Mononuclear cell (primary cell): Measurements from ENCODE around the gene PDE6A. TPM values are rescaled to one million over a fixed set of nuclear protein-coding genes. Genes with fewer than 3 reads are reported as not detected.

Experiments
- H3K27me3 ChIP-seq: 2 replicates; pipeline ENCODE4 v1.6.0; 2011; ENCODE audit warnings: low read length, control low read depth; ENCODE audit not compliant: insufficient read depth
- H3K4me1 ChIP-seq: 2 replicates; pipeline ENCODE4 v1.5.1; 2011; ENCODE audit warnings: mild to moderate bottlenecking, low read length, control low read depth; ENCODE audit not compliant: insufficient read depth
- H3K4me3 ChIP-seq: 2 replicates; pipeline ENCODE4 v1.5.1; 2011; ENCODE audit warnings: mild to moderate bottlenecking, low read length, moderate library complexity
- H3K9me3 ChIP-seq: 2 replicates; pipeline ENCODE4 v1.5.1; 2011; ENCODE audit warnings: low read depth, mild to moderate bottlenecking, control low read depth, low read length
- total RNA-seq: library from RNA; depleted of rRNA; stranded (reverse); fragments of >200 nt; gene quantifications from one replicate; pipeline ENCODE4 v1.2.3, GENCODE V29; 2012

The PDE6A gene
- total RNA-seq, 1 donor = not detected

GRCh38 chr5:149824120-149824519, 120.5 kb downstream of the PDE6A start:
- Histone ChIP-seq H3K4me3 (no peak overlapping the region), H3K27me3 (no peaks in the 10 kb centered on the region), H3K9me3 (no peaks in the 10 kb centered on the region), H3K4me1 (peaks cover 3% of the 10 kb centered on the region)

- H3K27me3 ChIP-seq = no peaks in the 10 kb centered on the region
- H3K4me1 ChIP-seq = no peaks in the 10 kb centered on the region
- H3K9me3 ChIP-seq = no peaks in the 10 kb centered on the region
- H3K4me3 ChIP-seq = no peak overlapping the region
These were observed 121.2 kb downstream of the PDE6A start for GRCh38 chr5:149823375-149823774.

- Histone ChIP-seq H3K4me1 (no peaks in the 10 kb centered on the region), H3K4me3 (no peak overlapping the region), H3K27me3 (no peaks in the 10 kb centered on the region), H3K9me3 (no peaks in the 10 kb centered on the region)
These were observed 122.3 kb downstream of the PDE6A start for GRCh38 chr5:149822301-149822700.

- Histone ChIP-seq H3K9me3 (no peaks in the 10 kb centered on the region), H3K4me3 (no peak overlapping the region), H3K27me3 (no peaks in the 10 kb centered on the region), H3K4me1 (no peaks in the 10 kb centered on the region)
These were observed 123.8 kb downstream of the PDE6A start for GRCh38 chr5:149820536-149821510.

- H3K9me3 ChIP-seq = no peaks in the 10 kb centered on the region
- H3K4me1 ChIP-seq = no peaks in the 10 kb centered on the region
- H3K27me3 ChIP-seq = no peaks in the 10 kb centered on the region
- no peak overlapping the region for H3K4me3 ChIP-seq
These were observed 124.6 kb downstream of the PDE6A start for GRCh38 chr5:149820012-149820411.

GRCh38 chr5:149818116-149818515, 126.5 kb downstream of the PDE6A start:
- Histone ChIP-seq H3K4me3 (no peak overlapping the region), H3K4me1 (no peaks in the 10 kb centered on the region), H3K27me3 (no peaks in the 10 kb centered on the region), H3K9me3 (no peaks in the 10 kb centered on the region)

GRCh38 chr5:149817539-149818060, 127.0 kb downstream of the PDE6A start:
- H3K9me3 ChIP-seq = no peaks in the 10 kb centered on the region
- H3K4me3 ChIP-seq = no peak overlapping the region
- H3K4me1 ChIP-seq = no peaks in the 10 kb centered on the region

GRCh38 chr5:149816661-149817060, 127.9 kb downstream of the PDE6A start:
- no peaks in the 10 kb centered on the region for H3K27me3 ChIP-seq
- no peak overlapping the region for H3K4me3 ChIP-seq
- no peaks in the 10 kb centered on the region for H3K4me1 ChIP-seq
- H3K9me3 ChIP-seq = no peaks in the 10 kb centered on the region

More at GRCh38 chr5:149817539-149818060, 127.0 kb downstream of the PDE6A start:
- no peaks in the 10 kb centered on the region for H3K27me3 ChIP-seq

GRCh38 chr5:149811453-149811852, 133.1 kb downstream of the PDE6A start:
- H3K4me1 ChIP-seq = peaks cover 4% of the 10 kb centered on the region

GRCh38 chr5:149810856-149811255, 133.7 kb downstream of the PDE6A start:
- Histone ChIP-seq H3K9me3 (no peaks in the 10 kb centered on the region), H3K27me3 (no peaks in the 10 kb centered on the region), H3K4me1 (peaks cover 8% of the 10 kb centered on the region), H3K4me3 (no peak overlapping the region)

More at GRCh38 chr5:149811453-149811852, 133.1 kb downstream of the PDE6A start:
- Histone ChIP-seq H3K4me3 (no peak overlapping the region), H3K27me3 (no peaks in the 10 kb centered on the region), H3K9me3 (no peaks in the 10 kb centered on the region)

- H3K27me3 ChIP-seq = no peaks in the 10 kb centered on the region
- no peaks in the 10 kb centered on the region for H3K9me3 ChIP-seq
- peaks cover 11% of the 10 kb centered on the region for H3K4me1 ChIP-seq
- no peak overlapping the region for H3K4me3 ChIP-seq
These were observed 134.5 kb downstream of the PDE6A start for GRCh38 chr5:149809931-149810691.

GRCh38 chr5:149808264-149808982, 136.2 kb downstream of the PDE6A start:
- H3K4me1 ChIP-seq = peaks cover 11% of the 10 kb centered on the region
- no peaks in the 10 kb centered on the region for H3K27me3 ChIP-seq
- H3K4me3 ChIP-seq = no peak overlapping the region
- H3K9me3 ChIP-seq = no peaks in the 10 kb centered on the region
